ENCODE results near the gene PLD5.
A peak's percentile ranks its signal among the peaks of the same experiment; 100 is the strongest.

The PLD5 gene

DNA sequence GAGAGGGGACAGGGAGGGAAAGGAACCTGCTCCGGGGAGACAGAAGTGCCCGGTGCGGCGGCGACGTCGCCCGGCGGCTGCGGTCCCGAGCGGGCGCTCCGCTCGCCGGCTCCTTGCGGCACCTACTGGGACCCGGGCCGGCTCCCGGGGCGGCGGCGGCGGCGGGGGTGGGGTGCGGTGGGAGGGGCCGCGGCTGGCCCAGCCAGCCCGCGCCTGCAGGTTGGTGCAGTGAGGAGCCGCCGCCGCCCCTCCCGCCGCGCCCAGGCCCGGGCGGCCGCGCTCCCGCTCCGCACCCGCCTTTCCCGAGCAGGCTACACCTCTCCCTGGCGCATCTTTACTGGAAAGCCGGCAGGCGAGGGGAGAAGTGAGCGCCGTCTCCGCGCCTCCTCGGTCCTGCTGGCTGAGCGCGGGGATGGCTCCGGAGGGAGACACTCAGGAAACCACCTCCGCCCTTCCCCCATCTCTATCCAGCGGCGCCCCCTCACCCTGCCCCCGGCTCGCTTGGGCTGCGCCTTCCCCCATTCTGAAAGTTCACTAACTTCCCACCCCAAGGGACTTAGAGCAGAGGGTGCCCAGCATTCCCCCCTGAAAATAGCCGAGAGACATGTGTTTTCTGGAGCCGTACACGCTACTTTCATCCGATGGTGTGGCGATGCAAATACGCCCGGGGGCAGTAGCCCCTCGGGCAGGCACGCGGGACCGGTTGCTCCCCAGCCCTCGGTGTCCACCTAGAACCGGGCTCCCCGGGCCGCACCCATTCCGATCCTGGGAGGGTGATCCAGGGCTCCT, at the start of gene PLD5:
Gene PLD5 (minus strand): TSS at position 127 of the 789 bp plus-strand sequence.
- no peak for DNase-seq (ENCODE audit: low spot score)

GRCh38 chr1:242569867-242570266, 45.4 kb upstream of the PLD5 start:
- no peak for DNase-seq (ENCODE audit: low spot score)

DNA sequence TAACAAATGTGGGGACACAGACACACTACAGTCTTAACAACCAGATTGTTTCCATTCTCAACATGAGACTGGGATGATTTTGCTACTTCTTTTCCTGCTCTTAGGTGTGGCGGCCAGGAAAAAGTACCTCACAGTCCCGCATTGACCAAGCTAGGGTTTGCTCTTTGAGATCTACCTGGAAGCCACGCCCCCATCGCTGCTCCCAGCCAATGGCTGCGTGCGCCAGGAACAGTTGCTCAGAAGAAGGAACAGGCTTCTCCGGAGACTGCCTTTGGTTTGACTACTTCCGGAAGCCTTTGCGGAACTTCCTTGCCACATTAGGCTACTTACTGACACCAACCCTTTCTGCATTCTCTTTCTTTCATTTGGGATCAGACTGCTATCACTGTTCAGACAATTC, 44.2 kb upstream of the PLD5 start:
- DNase-seq (ENCODE audit: low spot score): no peak

GRCh38 chr1:242567596-242567995, 43.1 kb upstream of the PLD5 start:
- no peak for DNase-seq (ENCODE audit: low spot score)

DNA sequence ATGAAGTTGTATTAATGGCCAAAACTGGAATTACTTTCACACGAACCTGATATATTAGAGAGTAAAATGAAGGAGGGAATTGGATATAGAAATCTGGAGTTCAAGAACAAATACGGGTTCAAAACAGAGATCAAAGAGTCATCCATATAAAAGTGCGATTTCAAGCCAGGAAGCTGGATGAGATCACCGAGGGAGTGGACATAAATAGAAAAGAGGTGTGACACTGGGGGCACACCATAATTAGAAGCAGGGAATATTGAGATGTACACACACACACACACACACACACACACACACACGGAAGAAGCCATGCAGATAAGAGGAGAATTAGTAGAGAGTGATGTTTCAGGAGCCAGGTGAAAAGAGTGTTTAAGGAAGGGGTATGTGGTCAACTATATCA, 32.3 kb upstream of the PLD5 start:
- DNase-seq (ENCODE audit: low spot score): no peak

GRCh38 chr1:242556276-242556675, 31.8 kb upstream of the PLD5 start:
- DNase-seq (ENCODE audit: low spot score): no peak

DNA sequence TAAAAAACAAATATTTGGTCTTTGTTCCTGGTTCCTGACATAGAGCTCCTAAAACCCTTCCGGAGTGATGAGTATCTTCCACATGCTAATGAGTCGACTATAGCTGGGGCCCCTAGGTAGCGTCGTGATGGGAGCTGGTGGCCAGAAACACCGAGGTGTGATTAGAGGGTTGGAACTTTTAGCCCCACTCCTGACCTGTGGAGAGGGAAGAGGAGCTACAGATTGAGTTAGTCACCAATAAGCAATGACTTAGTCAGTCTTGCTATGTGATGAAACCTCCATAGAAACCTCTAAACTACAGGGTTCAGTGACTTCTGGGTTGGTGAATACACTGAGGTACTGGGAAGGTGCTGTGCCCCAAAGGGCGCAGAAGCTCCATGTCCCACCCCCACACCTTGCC, 30.1 kb upstream of the PLD5 start:
- DNase-seq (ENCODE audit: low spot score): no peak

GRCh38 chr1:242546849-242547729, 22.6 kb upstream of the PLD5 start:
- DNase-seq (ENCODE audit: low spot score): no peak

- no peak for DNase-seq (ENCODE audit: low spot score)
These were observed 21.9 kb upstream of the PLD5 start for GRCh38 chr1:242546441-242546840.

- DNase-seq (ENCODE audit: low spot score): no peak
These were observed 19.6 kb upstream of the PLD5 start for GRCh38 chr1:242544071-242544470.

DNA sequence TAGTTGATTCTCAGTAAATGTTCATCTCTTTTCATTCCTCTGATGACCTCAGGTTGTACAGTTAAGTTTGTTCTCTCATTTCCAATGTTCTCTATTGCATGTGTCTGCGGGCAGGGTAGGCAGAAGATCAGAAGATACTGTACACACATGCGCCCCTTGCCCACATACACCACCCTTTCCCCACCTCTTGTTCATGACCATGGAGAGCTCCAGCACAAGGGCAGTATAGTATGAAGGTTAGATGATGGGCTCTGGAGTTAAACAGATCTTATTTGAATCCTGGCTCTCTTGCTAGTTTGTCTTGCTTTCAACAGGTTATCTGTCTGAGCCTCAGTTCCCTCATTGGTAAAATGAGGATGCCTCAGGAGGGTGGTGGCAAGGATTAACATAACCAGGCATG, 17.8 kb upstream of the PLD5 start:
- DNase-seq (ENCODE audit: low spot score): no peak

DNA sequence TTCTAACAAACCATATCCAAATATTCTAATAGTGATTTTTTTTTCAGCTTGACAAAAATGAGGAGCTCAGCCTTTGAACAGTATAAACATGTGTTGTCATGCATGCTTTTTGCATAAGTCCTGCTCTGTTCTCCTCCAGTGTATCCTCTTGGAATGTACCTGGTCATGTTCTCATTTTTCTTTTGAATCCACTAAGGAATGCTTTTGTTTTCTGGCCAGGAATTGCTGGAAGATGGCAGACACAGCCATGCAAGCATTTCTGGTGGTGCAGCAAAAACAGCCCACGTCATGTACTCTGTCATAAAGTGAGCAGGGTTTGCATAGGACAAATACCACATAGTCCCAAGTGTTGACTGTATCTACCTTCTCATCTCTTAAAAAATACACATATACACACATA, 11.5 kb upstream of the PLD5 start:
- no peak for DNase-seq (ENCODE audit: low spot score)

DNA sequence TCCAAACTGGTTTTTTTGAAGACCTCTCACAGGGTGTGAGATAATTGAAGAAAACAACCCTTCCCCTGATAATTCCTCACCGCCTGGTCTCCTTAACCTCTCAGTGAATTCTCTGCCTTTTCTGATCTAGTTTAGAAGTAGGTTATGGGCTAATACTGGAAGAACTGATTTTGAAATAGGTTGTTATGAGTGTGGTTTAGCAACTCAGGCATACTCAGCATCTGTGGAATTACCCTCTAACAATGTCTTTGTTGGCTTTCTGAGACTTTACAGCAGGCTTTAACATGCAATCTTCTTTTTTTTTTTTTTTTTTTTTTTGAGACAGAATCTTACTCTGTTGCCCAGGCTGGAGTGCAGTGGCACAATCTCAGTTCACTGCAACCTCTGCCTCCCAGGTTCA, 10.3 kb upstream of the PLD5 start:
- no peak for DNase-seq (ENCODE audit: low spot score)

DNA sequence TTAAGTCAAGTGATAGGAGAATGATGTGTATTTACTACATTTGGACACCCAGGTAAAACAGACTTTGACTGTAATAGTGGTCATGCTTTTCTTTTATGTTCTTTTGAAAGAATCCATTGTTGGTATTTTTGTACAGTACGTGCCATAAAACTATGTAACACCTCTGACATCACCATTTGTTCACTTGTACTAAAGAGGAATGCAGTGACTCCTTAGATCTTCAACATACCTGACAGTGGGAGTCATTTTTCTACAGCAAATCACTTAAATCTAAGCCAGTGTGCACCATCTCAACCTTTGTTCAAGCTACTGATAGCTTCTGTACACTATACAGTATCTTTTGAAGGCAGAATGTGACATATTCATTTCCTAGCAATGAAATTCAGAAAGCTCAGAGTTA, 6.3 kb upstream of the PLD5 start:
- DNase-seq (ENCODE audit: low spot score): no peak

- no peak for DNase-seq (ENCODE audit: low spot score)
These were observed 1.3 kb upstream of the PLD5 start for GRCh38 chr1:242525769-242526168.

DNA sequence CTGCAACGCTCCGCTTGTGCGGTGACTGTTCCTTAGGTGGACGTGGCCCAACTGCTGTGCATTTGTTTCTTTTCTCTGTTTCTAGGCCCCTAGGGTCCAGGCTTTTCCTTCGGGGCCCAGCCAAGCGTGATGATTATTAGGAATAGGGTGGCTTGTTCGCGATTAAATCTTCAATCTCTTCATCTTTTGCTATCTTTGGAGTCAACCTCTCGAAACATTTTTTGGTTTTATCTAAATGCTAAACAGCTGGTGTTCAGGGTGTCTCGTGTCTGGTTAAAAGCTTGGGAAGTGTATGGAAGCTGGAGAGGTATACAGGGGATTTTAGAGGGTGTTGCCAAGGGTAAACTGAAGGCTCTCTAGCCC, 844 bp upstream of the PLD5 start:
- no peak for DNase-seq (ENCODE audit: low spot score)

GRCh38 chr1:242523719-242524570, 552 bp downstream of the PLD5 start:
- peak; percentile 19 for DNase-seq (ENCODE audit: low spot score)

GRCh38 chr1:242522996-242523718, 1.3 kb downstream of the PLD5 start:
- no peak for DNase-seq (ENCODE audit: low spot score)

- DNase-seq (ENCODE audit: low spot score): no peak
These were observed 2.1 kb downstream of the PLD5 start for GRCh38 chr1:242522304-242522945.

GRCh38 chr1:242515555-242515954, 8.9 kb downstream of the PLD5 start:
- no peak for DNase-seq (ENCODE audit: low spot score)

GRCh38 chr1:242506724-242507123, 17.8 kb downstream of the PLD5 start:
- no peak for DNase-seq (ENCODE audit: low spot score)
